ENCODE results near the gene GIPC3. TPM values are rescaled to one million over a fixed set of nuclear protein-coding genes. Genes with fewer than 3 reads are reported as not detected.
A peak's percentile ranks its signal among the peaks of the same experiment; 100 is the strongest.

Gene GIPC3
- polyA plus RNA-seq, 1 donor from 2014 or later: not detected

DNA sequence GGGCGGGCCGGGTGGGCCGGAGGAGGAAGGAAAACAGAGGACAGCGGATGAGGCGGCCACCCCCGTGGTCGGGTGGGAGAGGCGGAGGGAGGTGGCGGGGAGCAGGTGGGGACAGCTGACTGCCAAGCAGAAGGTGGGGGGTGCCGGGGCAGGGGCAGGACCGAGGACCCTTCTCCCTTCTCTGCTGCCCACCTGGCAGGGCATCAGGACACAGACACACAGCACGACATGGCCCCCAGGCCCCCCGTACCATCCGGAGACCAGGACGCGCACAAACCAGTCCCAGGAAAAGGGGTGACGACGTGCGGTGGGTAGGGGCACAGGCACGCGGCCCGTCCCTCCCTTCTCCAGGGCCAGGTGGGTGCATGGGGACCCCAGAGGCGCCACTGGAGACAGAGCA is 52.3 kb downstream of the GIPC3 start:
- H3K36me3 Mint-ChIP-seq: peaks cover 4% of the 10 kb centered on the region
- H3K27me3 Mint-ChIP-seq: no peaks in the 10 kb centered on the region
- no peaks in the 10 kb centered on the region for H3K4me1 Mint-ChIP-seq
- H3K27ac Mint-ChIP-seq: no peak overlapping the region
- H3K4me3 Mint-ChIP-seq: no peak overlapping the region
- H3K9me3 Mint-ChIP-seq: no peaks in the 10 kb centered on the region

DNA sequence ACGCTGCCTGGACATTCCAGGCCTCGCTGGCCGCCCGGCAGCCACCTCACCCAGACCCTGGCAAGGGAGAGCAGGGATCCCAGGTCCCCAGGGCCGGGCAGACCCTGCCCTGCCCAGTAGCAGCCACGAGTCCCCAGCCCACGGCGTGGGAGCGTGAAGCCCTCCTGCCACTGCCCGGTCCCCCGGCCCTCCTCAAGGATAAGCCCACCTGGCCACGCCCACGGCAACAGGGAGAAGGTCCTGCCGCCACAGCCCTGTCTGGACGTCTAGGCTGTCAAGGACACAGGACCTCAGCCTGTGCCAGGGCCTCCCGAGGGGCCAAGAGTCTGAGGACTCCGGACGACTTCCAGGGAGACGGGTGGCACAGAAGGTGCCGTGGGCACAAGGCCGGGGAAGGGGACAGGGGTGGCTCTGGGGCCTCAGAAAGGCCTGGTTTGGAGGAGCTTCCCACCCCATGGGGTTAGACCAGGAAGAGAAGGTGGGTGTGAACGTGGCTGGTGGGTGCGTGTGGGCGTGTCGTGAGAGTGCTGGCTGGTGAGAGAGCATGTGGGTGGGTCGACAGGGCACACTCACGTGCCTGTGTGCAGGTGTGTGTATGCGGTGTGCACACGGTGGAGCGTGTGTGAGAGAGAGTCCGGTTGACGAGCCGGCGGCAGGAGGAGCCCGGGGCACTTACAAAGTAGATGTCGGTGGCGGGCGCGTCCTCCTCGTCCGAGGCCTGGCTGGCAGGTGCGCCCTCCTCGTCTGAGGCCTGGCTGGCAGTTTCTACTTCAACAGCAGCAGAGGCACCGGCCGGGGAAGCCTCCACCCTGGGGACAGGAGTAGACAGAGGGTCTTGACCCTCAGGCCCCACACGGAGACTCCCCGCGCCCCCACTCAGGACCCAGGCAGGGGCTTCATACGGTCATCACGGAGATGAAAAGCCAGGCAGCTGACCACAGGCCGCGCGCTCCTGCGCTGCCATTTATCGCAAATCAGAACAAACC is 53.2 kb downstream of the GIPC3 start:
- Mint-ChIP-seq H3K4me1 (no peaks in the 10 kb centered on the region), H3K9me3 (no peaks in the 10 kb centered on the region), H3K27ac (no peak overlapping the region), H3K36me3 (peaks cover 4% of the 10 kb centered on the region), H3K27me3 (no peaks in the 10 kb centered on the region), H3K4me3 (no peak overlapping the region)

GRCh38 chr19:3639479-3639878 is 54.2 kb downstream of the GIPC3 start:
- Mint-ChIP-seq H3K36me3 (peaks cover 4% of the 10 kb centered on the region), H3K4me3 (no peak overlapping the region), H3K27me3 (no peaks in the 10 kb centered on the region), H3K4me1 (no peaks in the 10 kb centered on the region), H3K27ac (peak overlapping the region in 1 of 3 donors; percentile 5), H3K9me3 (no peaks in the 10 kb centered on the region)

DNA sequence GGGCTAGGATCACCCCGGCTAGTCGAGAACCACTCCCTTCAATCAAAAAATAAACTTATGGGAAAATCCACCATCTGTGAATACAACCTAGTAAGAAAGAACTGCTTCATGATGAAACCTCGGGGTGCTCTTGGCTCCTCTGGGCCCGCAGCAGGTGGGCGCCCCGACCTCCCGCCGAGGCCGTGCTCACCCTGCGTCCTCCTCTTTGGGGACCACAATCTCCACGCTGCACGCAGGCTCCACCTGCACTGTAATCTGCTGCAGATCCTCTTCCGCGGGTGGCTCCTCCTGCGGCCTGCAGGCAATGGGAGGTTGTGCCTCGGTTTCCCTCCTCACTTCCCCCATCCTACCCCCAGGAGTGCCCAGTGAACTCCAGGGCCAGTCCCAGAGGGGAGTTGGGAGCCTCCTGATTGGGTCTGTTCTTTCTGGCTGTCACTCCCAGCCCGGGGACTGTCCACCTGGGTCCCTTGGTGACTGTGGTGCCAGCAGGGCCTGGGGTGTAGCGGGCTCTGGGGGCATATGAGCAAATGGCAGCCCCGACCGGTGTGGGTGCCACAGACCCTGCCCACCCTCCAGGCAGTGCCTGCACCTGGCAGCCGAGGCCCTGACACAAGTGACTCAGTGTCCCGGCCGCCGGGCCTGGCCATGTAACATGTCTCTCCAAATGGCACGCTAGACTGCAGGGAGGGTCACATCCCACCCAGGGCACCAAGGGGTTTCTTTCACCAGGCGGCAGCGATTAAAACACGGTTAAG is 56.4 kb downstream of the GIPC3 start:
- Mint-ChIP-seq H3K9me3 (no peaks in the 10 kb centered on the region), H3K4me3 (no peak overlapping the region), H3K27ac (no peak overlapping the region), H3K36me3 (peaks cover 5% of the 10 kb centered on the region), H3K4me1 (no peaks in the 10 kb centered on the region), H3K27me3 (no peaks in the 10 kb centered on the region)

GRCh38 chr19:3642296-3642695 is 57.0 kb downstream of the GIPC3 start:
- Mint-ChIP-seq H3K9me3 (no peaks in the 10 kb centered on the region), H3K27ac (no peak overlapping the region), H3K27me3 (no peaks in the 10 kb centered on the region), H3K36me3 (peaks cover 5% of the 10 kb centered on the region), H3K4me3 (no peak overlapping the region), H3K4me1 (no peaks in the 10 kb centered on the region)

Other genes with a start within 250 kb of the GIPC3 start
- gene NFIC, start 218.9 kb upstream of the GIPC3 start, polyA plus RNA-seq: 12.8 TPM
- gene SMIM24, start 105.0 kb upstream of the GIPC3 start, polyA plus RNA-seq: not detected
- gene SMIM44, start 102.0 kb upstream of the GIPC3 start, polyA plus RNA-seq: not detected
- gene DOHH, start 84.8 kb upstream of the GIPC3 start, polyA plus RNA-seq: 16.3 TPM
- gene FZR1, start 79.2 kb upstream of the GIPC3 start, polyA plus RNA-seq: 19.2 TPM
- gene TEKTIP1, start 46.3 kb upstream of the GIPC3 start, polyA plus RNA-seq: not detected
- gene MFSD12, start 27.9 kb upstream of the GIPC3 start, polyA plus RNA-seq: 51.9 TPM
- gene HMG20B, start 12.5 kb upstream of the GIPC3 start, polyA plus RNA-seq: 49.3 TPM
- gene TBXA2R, start 21.4 kb downstream of the GIPC3 start, polyA plus RNA-seq: 3.3 TPM
- 20.6 TPM for gene CACTIN, start 41.3 kb downstream of the GIPC3 start, polyA plus RNA-seq
- 11.5 TPM for gene PIP5K1C, start 115.0 kb downstream of the GIPC3 start, polyA plus RNA-seq
- gene TJP3, start 122.9 kb downstream of the GIPC3 start, polyA plus RNA-seq: 4.9 TPM
- gene APBA3, start 176.2 kb downstream of the GIPC3 start, polyA plus RNA-seq: 36.9 TPM
- gene MRPL54, start 177.2 kb downstream of the GIPC3 start, polyA plus RNA-seq: 138 TPM
- not detected for gene RAX2, start 186.8 kb downstream of the GIPC3 start, polyA plus RNA-seq
- 5.9 TPM for gene MATK, start 200.9 kb downstream of the GIPC3 start, polyA plus RNA-seq